Measurements from ENCODE around the gene TXNDC17. TPM values are rescaled to one million over a fixed set of nuclear protein-coding genes. Genes with fewer than 3 reads are reported as not detected.
A peak's percentile ranks its signal among the peaks of the same experiment; 100 is the strongest.

Gene TXNDC17
- total RNA-seq, 4 donors from 2014 or later, result 58.5 to 109 (median 74.2) TPM

GRCh38 chr17:6611231-6611630, 29.6 kb upstream of the TXNDC17 start:
- H3K4me3 ChIP-seq, result no peak overlapping the region
- peaks cover 0 to 38% (median 3%) of the 10 kb centered on the region in 4 donors for H3K4me1 ChIP-seq
- TF ChIP-seq POLR2AphosphoS5 (IDR thresholded peaks at IDR 0.05) (no peak), CTCF (IDR thresholded peaks at IDR 0.05) (no peak), POLR2A (IDR thresholded peaks at IDR 0.05; ENCODE audit: low read depth) (no peak), EP300 (IDR thresholded peaks at IDR 0.05) (no peak)
- H3K9me3 ChIP-seq, result no peaks in the 10 kb centered on the region
- 96% methylated on average over 4 of the region's 4 CpGs for WGBS
- H3K27me3 ChIP-seq, result no peaks in the 10 kb centered on the region
- intact Hi-C loops (cut with DNase I), result no loop called here
- peak overlapping the region in 1 of 4 donors; percentile 51 for H3K27ac ChIP-seq (replicated peaks in 1 of 4)
- peaks cover 23 to 71% (median 52%) of the 10 kb centered on the region in 4 donors for H3K36me3 ChIP-seq
- DNase-seq (ENCODE audit: extremely low spot score), result no peak

GRCh38 chr17:6623941-6624340, 16.9 kb upstream of the TXNDC17 start:
- Histone ChIP-seq H3K9me3 (no peaks in the 10 kb centered on the region), H3K4me3 (no peak overlapping the region), H3K27ac (replicated peaks in 1 of 4) (no peak overlapping the region), H3K27me3 (no peaks in the 10 kb centered on the region), H3K4me1 (peaks cover 0 to 18% (median 6%) of the 10 kb centered on the region in 4 donors), H3K36me3 (peaks cover 14 to 84% (median 53%) of the 10 kb centered on the region in 4 donors)
- 94% methylated on average over 3 of the region's 3 CpGs for WGBS
- TF ChIP-seq CTCF (IDR thresholded peaks at IDR 0.05) (no peak), POLR2AphosphoS5 (IDR thresholded peaks at IDR 0.05) (no peak)
- intact Hi-C loops (cut with DNase I), result no loop called here
- no peak for DNase-seq (ENCODE audit: extremely low spot score)

GRCh38 chr17:6626616-6627015, 14.2 kb upstream of the TXNDC17 start:
- H3K4me1 ChIP-seq, result peaks cover 0 to 5% (median under 1%) of the 10 kb centered on the region in 4 donors
- WGBS, result 97% methylated on average over 6 of the region's 6 CpGs
- H3K27me3 ChIP-seq, result no peaks in the 10 kb centered on the region
- peaks cover 14 to 87% (median 51%) of the 10 kb centered on the region in 4 donors for H3K36me3 ChIP-seq
- no peak overlapping the region for H3K4me3 ChIP-seq
- H3K9me3 ChIP-seq, result no peaks in the 10 kb centered on the region
- no peak for DNase-seq (ENCODE audit: extremely low spot score)
- H3K27ac ChIP-seq (replicated peaks in 1 of 4), result no peak overlapping the region
- intact Hi-C loops (cut with DNase I), result no loop called here
- TF ChIP-seq EP300 (IDR thresholded peaks at IDR 0.05) (no peak), POLR2AphosphoS5 (IDR thresholded peaks at IDR 0.05) (no peak), POLR2A (IDR thresholded peaks at IDR 0.05; ENCODE audit: low read depth) (no peak)

GRCh38 chr17:6627019-6627418, 13.8 kb upstream of the TXNDC17 start:
- TF ChIP-seq EP300 (IDR thresholded peaks at IDR 0.05) (no peak), POLR2AphosphoS5 (IDR thresholded peaks at IDR 0.05) (no peak), CTCF (IDR thresholded peaks at IDR 0.05) (no peak), POLR2A (IDR thresholded peaks at IDR 0.05; ENCODE audit: low read depth) (no peak)
- Histone ChIP-seq H3K4me3 (no peak overlapping the region), H3K27me3 (no peaks in the 10 kb centered on the region), H3K27ac (replicated peaks in 1 of 4) (no peak overlapping the region), H3K36me3 (peaks cover 14 to 87% (median 53%) of the 10 kb centered on the region in 4 donors), H3K4me1 (peaks cover 0 to 1% (median 0%) of the 10 kb centered on the region in 4 donors), H3K9me3 (no peaks in the 10 kb centered on the region)
- WGBS, result 68% methylated on average over 1 of the region's 1 CpG
- intact Hi-C loops (cut with DNase I), result no loop called here
- no peak for DNase-seq (ENCODE audit: extremely low spot score)

- no peaks in the 10 kb centered on the region for H3K9me3 ChIP-seq
- peaks cover 27 to 92% (median 58%) of the 10 kb centered on the region in 4 donors for H3K36me3 ChIP-seq
- 100% methylated on average over 1 of the region's 1 CpG for WGBS
- no peaks in the 10 kb centered on the region for H3K4me1 ChIP-seq
- no peaks in the 10 kb centered on the region for H3K27me3 ChIP-seq
- no peak for DNase-seq (ENCODE audit: extremely low spot score)
- H3K27ac ChIP-seq (replicated peaks in 1 of 4), result no peak overlapping the region
- no peak overlapping the region for H3K4me3 ChIP-seq
- intact Hi-C loops (cut with DNase I), result no loop called here
- no peak for TF ChIP-seq EP300 (IDR thresholded peaks at IDR 0.05)
- TF ChIP-seq POLR2A (IDR thresholded peaks at IDR 0.05; ENCODE audit: low read depth), result no peak
- no peak for TF ChIP-seq CTCF (IDR thresholded peaks at IDR 0.05)
- TF ChIP-seq POLR2AphosphoS5 (IDR thresholded peaks at IDR 0.05), result no peak
Measured at GRCh38 chr17:6630390-6630789, 10.5 kb upstream of the TXNDC17 start.
